Fibroblast of peridontal ligament (primary cell): Measurements from ENCODE around the gene LRRC3C.
A peak's percentile ranks its signal among the peaks of the same experiment; 100 is the strongest.

Source experiments
- DNase-seq: peaks from one replicate; pipeline ENCODE4 v3.0.0-alpha.2; 2010; ENCODE audit errors: extremely low read depth

The LRRC3C gene

DNA sequence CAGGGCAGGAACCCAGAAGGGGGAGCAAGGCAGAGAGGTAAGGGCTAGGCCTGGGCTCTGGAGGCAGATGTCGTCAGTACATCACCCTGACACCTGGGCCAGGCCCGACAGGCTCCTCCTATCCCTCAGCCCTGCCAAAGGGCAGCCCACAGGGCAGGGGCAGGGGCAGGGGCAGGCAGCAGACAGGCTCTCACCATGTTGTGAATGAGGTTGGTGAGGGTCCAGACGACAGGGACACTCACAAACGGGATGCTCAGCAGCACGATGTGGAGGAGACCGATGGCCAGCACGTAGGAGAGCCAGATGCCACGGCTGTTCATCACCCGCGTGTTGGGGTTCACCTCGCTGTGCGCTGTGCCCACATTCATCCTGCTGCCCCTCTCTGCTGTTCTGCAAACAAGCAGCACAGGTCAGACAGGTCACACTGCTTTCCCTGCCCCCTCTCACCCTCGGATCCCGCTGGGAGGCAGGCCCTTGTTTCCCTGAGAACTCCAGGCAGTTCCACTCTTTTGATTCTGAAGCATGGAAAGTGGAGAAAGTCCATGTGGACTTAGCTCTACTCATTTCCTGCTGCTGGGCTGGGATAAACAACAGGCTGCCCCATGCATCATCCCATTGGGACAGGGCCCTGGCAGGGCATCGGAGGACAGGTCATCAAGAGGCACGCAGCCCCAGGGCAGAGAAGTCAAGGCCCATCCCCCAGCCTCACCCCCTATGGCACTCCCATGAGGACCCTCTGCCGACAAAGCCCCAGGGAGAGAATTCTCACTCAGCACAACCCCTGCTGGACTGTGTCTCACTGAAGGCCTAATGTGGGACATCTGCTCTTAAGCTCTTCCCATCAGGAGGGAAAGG, 3.5 kb upstream of the LRRC3C start:
- peak; percentile 28 for DNase-seq

GRCh38 chr17:39924691-39925055, 2.9 kb upstream of the LRRC3C start:
- DNase-seq = no peak

- DNase-seq = no peak
Measured at GRCh38 chr17:39925282-39926134, 2.0 kb upstream of the LRRC3C start.

- DNase-seq = no peak
Measured at GRCh38 chr17:39926135-39926587, 1.4 kb upstream of the LRRC3C start.

GRCh38 chr17:39926588-39927100, 888 bp upstream of the LRRC3C start:
- peak; percentile 29 for DNase-seq

GRCh38 chr17:39927929-39928857, 661 bp downstream of the LRRC3C start:
- no peak for DNase-seq

- DNase-seq = peak; percentile 93
Measured at GRCh38 chr17:39928858-39929645, 1.5 kb downstream of the LRRC3C start.

- DNase-seq = peak; percentile 45
Measured at GRCh38 chr17:39929646-39930407, 2.3 kb downstream of the LRRC3C start.

- no peak for DNase-seq
Measured at GRCh38 chr17:39933912-39934311, 6.4 kb downstream of the LRRC3C start.

- DNase-seq = no peak
Measured at GRCh38 chr17:39934324-39934723, 6.8 kb downstream of the LRRC3C start.

DNA sequence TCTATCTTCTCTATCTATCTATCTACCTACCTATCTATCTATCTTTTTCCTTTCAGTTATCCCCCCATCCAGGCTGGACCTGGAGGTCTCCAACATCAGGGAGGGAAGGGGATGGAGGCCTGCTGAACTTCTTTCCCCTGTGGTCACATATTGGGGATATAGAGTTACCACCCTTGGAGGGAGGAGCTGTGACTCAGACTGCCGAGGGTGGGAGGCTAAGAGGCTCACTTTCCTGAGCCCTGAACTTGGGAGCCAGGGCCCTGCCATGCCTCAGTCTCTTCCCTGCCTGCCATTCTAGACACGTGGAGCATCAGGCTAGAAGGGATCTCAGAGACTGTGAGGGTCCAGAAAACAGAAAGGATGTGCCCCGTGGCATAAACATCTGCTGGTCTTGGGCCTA, 8.4 kb downstream of the LRRC3C start:
- DNase-seq = peak; percentile 33

- DNase-seq = no peak
Measured at GRCh38 chr17:39937447-39937846, 9.9 kb downstream of the LRRC3C start.

GRCh38 chr17:39938140-39938869, 10.8 kb downstream of the LRRC3C start:
- DNase-seq = no peak

GRCh38 chr17:39939106-39939505, 11.6 kb downstream of the LRRC3C start:
- DNase-seq = no peak

DNA sequence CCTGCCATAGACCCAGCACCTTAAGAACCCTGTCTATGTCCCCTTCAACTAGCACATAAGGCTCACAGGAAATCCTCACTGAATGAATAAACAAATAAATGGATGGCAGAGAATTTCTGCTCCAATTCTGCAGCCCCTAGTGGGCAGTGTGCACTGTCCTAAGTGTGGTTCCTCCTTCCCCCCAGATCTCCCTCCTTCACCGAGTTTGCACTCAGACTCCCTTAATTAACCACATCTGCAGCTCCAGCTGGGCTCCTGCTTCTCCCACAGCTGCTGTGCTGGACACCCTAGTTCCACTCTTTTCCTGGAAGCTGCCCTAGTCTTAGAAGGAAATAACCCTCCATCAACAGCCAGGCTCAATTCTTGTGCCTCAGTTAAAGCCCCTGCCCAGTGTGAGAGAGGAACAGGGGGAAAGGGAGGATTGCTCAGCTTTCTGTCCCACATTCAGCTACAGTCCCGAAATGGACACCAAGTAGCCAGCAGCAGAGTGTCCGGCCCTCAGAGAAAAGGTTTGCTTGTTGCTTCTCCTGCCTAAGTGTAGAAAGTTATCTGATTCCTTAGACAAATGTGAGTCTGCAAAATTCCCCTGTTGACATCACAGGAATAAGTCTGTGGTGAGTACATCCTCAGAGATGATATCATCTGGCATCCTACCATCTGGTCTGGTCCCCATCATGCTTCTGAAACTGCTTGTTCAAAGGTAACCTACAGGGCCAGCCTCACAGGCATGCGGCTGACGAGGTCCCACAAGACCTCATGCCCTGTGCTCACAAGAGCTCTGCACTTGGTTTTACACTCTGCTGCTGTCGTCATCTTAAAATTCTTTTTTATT, 12.3 kb downstream of the LRRC3C start:
- peak; percentile 93 for DNase-seq

DNA sequence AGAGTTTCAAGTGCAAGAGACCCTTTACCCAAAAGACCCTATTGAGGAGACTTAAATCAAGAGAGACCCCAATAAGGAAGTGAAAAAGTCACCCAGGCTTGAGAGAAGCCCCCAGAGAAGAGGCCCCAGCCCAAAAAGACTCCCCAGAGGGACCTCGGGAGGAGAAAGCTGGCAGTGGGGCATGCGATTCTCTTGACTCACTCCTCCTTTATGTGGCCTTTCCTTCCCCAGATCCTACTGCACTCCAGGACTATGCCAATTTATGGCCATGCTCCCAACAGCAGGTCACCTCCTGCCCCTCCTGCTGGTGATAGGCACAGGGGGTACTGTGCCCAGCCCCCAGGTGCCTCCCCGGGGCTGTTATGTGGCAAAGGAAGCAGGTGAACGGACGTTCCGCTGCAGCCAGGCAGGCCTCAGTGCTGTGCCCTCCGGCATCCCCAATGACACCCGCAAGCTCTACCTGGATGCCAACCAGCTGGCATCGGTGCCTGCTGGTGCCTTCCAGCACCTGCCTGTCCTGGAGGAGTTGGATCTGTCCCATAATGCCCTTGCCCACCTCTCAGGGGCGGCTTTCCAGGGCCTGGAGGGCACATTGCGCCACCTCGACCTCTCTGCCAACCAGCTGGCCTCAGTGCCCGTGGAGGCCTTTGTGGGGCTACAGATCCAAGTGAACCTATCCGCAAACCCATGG, 16.3 kb downstream of the LRRC3C start:
- no peak for DNase-seq

DNA sequence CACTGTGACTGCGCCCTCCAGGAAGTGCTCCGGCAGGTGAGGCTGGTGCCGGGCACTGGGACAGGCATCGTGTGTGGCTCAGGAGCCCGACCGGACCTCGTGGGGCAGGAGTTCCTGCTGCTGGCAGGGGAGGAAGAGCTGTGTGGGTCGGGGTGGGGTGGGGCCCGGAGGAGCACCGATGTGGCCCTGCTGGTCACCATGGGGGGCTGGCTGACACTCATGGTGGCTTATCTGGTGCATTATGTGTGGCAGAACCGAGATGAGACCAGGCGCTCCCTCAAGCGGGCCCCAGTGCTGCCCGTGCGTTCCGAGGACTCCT, 16.8 kb downstream of the LRRC3C start:
- DNase-seq = no peak
